ENCODE data around the gene RAB4A.

DNA sequence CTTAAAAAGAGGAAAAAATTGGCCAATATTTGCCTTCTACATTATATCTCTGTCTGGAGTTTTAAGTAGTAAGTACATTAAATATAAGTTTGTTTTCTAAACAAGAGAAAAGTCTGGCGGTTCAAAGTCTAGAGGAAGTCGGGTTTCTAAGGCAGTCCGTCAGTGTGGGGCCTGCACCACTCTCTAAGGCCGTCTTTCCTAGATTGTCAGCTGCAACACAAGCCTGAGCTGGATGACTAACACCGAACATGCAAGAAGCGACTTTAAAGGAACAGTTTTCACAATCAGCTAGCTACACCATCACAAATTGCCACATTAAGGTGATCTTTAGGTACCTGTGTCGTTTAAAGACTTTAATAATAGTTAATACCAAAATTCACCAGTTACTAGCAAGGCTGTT lies 52.3 kb downstream of the RAB4A start:
- no peak for TF ChIP-seq CTCF (IDR thresholded peaks at IDR 0.05)
- TF ChIP-seq POLR2A (IDR thresholded peaks at IDR 0.05) = no peak

Data from Peyer's patch (tissue), 4 donors.